Measurements from ENCODE around the gene CPE. TPM values are rescaled to one million over a fixed set of nuclear protein-coding genes. Genes with fewer than 3 reads are reported as not detected.

The CPE gene
- total and polyA plus RNA-seq, 2 of the 4 experiments (the other 2 are of a cell fraction): 3.6 to 13.5 TPM

GRCh38 chr4:165532976-165533375 is 154.2 kb downstream of the CPE start:
- no peaks in the 10 kb centered on the region for H3K79me1 ChIP-seq (ENCODE audit: low read depth in 1 of 2, low read length in 2 of 2)
- no CpG with 5 or more reads among the region's 4 CpGs for WGBS, 2 experiments (ENCODE audit: extremely low coverage in 2 of 2, insufficient read length in 1 of 2)
- H4K91ac ChIP-seq (ENCODE audit: insufficient read depth, low read depth, low read length): no peak overlapping the region
- no peak overlapping the region for H3K4ac ChIP-seq (ENCODE audit: low read depth, low read length)
- H3K14ac ChIP-seq (replicated peaks; ENCODE audit: low read depth, low read length): no peak overlapping the region
- H3K36me3 ChIP-seq (ENCODE audit: control insufficient read depth, insufficient read depth, low read length): no peaks in the 10 kb centered on the region
- no peak overlapping the region for H3K23ac ChIP-seq (ENCODE audit: low read depth, low read length)
- no peak for TF ChIP-seq FOS (IDR thresholded peaks at IDR 0.05; ENCODE audit: low read depth, low read length)
- TF ChIP-seq NFE2L2 (IDR thresholded peaks at IDR 0.05; ENCODE audit: low read depth, low read length): no peak
- no peak for TF ChIP-seq MAZ (IDR thresholded peaks at IDR 0.05; ENCODE audit: borderline replicate concordance, low read depth, low read length)
- no peak for TF ChIP-seq MAFK (IDR thresholded peaks at IDR 0.05; ENCODE audit: low read depth, low read length)
- no peak for TF ChIP-seq RAD21 (IDR thresholded peaks at IDR 0.05; ENCODE audit: low read length)
- TF ChIP-seq CTCF (conservative IDR thresholded peaks at IDR 0.05; ENCODE audit: low read depth, low read length): no peak
- TF ChIP-seq CHD1 (IDR thresholded peaks at IDR 0.05; ENCODE audit: low read depth, low read length): no peak
- TF ChIP-seq MXI1 (IDR thresholded peaks at IDR 0.05; ENCODE audit: borderline replicate concordance, low read depth, low read length): no peak
- TF ChIP-seq, protein P1, sequence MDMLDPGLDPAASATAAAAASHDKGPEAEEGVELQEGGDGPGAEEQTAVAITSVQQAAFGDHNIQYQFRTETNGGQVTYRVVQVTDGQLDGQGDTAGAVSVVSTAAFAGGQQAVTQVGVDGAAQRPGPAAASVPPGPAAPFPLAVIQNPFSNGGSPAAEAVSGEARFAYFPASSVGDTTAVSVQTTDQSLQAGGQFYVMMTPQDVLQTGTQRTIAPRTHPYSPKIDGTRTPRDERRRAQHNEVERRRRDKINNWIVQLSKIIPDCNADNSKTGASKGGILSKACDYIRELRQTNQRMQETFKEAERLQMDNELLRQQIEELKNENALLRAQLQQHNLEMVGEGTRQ (IDR thresholded peaks at IDR 0.05; ENCODE audit: low read depth, low read length): no peak
- TF ChIP-seq ELK1 (IDR thresholded peaks at IDR 0.05; ENCODE audit: borderline replicate concordance, low read depth, low read length): no peak
- TF ChIP-seq RCOR1 (IDR thresholded peaks at IDR 0.05; ENCODE audit: insufficient replicate concordance, low read length): no peak
- TF ChIP-seq RFX5 (IDR thresholded peaks at IDR 0.05; ENCODE audit: low read depth, low read length): no peak
- TF ChIP-seq CEBPB (IDR thresholded peaks at IDR 0.05; ENCODE audit: low read depth, low read length): no peak
- no peak overlapping the region for H2BK120ac ChIP-seq (ENCODE audit: low read depth, low read length)
- ATAC-seq (ENCODE audit: low read depth): no peak
- intact Hi-C loops (cut with micrococcal nuclease): no loop called here
- no peak overlapping the region for H3K27ac ChIP-seq (ENCODE audit: insufficient read depth, low read length)
- H3K4me3 ChIP-seq (ENCODE audit: insufficient read depth, low read depth, low read length): no peak overlapping the region
- no peak overlapping the region for H2BK15ac ChIP-seq (ENCODE audit: low read depth, low read length)
- H3K18ac ChIP-seq (ENCODE audit: low read depth, low read length): no peak overlapping the region
- no peak overlapping the region for H2AK5ac ChIP-seq (ENCODE audit: low read depth, low read length)
- H2AK9ac ChIP-seq (replicated peaks; ENCODE audit: low read depth, low read length, poor library complexity): no peak overlapping the region
- H2BK5ac ChIP-seq (ENCODE audit: low read depth, low read length, poor library complexity, severe bottlenecking): no peak overlapping the region
- CTCF ChIA-PET: no interaction called here
- H2AFZ ChIP-seq (replicated peaks; ENCODE audit: low read length, poor library complexity): no peak overlapping the region
- no peak overlapping the region for H3K4me2 ChIP-seq (ENCODE audit: low read depth, low read length)
- dilution Hi-C loops (cut with HindIII; ENCODE audit: low sequenced_read_pairs, unreplicated experiment): no loop called here
- H3K4me1 ChIP-seq (ENCODE audit: control insufficient read depth, insufficient read depth, low read length): no peaks in the 10 kb centered on the region
- no TSS peak for BruUV-seq (replicated peaks)
- no peak overlapping the region for H2BK20ac ChIP-seq (ENCODE audit: low read depth, low read length)
- no peak overlapping the region for H4K8ac ChIP-seq (ENCODE audit: low read depth in 2 of 2, low read length in 2 of 2)
- in situ Hi-C loops (cut with MboI; ENCODE audit: low sequenced_read_pairs): loop anchor here (10.0 kb wide), 1 partner anchor 562 kb away; no protein-coding TSS in a partner anchor
- H3K56ac ChIP-seq (ENCODE audit: extremely low read depth, insufficient read depth, low read length): no peak overlapping the region
- no peaks in the 10 kb centered on the region for H4K20me1 ChIP-seq (ENCODE audit: insufficient read depth, low read length)
- no peaks in the 10 kb centered on the region for H3K9me3 ChIP-seq (ENCODE audit: control insufficient read depth, insufficient read depth, low read length)
- no peak overlapping the region for H3K9ac ChIP-seq (ENCODE audit: low read depth, low read length)
- H3K9me1 ChIP-seq (ENCODE audit: insufficient read depth, low read length): no peaks in the 10 kb centered on the region
- no peaks in the 10 kb centered on the region for H3K27me3 ChIP-seq (ENCODE audit: control insufficient read depth, insufficient read depth, low read length)
- POLR2A ChIA-PET (ENCODE audit: unreplicated experiment): no interaction called here
- no peak overlapping the region for H4K5ac ChIP-seq (ENCODE audit: low read depth, low read length)
- no peak for DNase-seq
